HEK293 (cell line): ENCODE results near the gene IER3IP1.
A peak's percentile ranks its signal among the peaks of the same experiment; 100 is the strongest.

Experiments used
- BCL11B ChIP-seq: fragments of 450-650 bp; formaldehyde crosslinking; IDR thresholded peaks from 2 replicates; pipeline ENCODE4 v1.5.1; 2016; ENCODE audit warnings: low read depth, missing biosample characterization, missing genetic modification characterization
- EGR2 ChIP-seq: fragments of 450-650 bp; formaldehyde crosslinking; IDR thresholded peaks from 2 replicates; pipeline ENCODE4 v1.5.1; 2016; ENCODE audit warnings: low read depth, missing biosample characterization, missing genetic modification characterization
- FEZF1 ChIP-seq: fragments of 450-650 bp; formaldehyde crosslinking; IDR thresholded peaks from 2 replicates; pipeline ENCODE4 v1.5.1; 2016; ENCODE audit warnings: missing biosample characterization, missing genetic modification characterization
- GLI2 ChIP-seq: fragments of 450-650 bp; formaldehyde crosslinking; IDR thresholded peaks from 2 replicates; pipeline ENCODE4; 2017; ENCODE audit warnings: missing biosample characterization, missing genetic modification characterization, low read depth, borderline replicate concordance
- HOXA7 ChIP-seq: sonication (generic); formaldehyde crosslinking; IDR thresholded peaks from 2 replicates; pipeline ENCODE4 v1.8.1; 2022; ENCODE audit warnings: missing genetic modification reagents, borderline replicate concordance
- KLF10 ChIP-seq: fragments of 450-650 bp; IDR thresholded peaks from 2 replicates; pipeline ENCODE4 v1.5.1; 2018; ENCODE audit warnings: missing biosample characterization, mild to moderate bottlenecking, missing genetic modification characterization
- KLF16 ChIP-seq: fragments of 450-650 bp; formaldehyde crosslinking; IDR thresholded peaks from 2 replicates; pipeline ENCODE4 v1.5.1; 2017; ENCODE audit warnings: missing biosample characterization, missing genetic modification characterization
- OSR2 ChIP-seq: fragments of 450-650 bp; formaldehyde crosslinking; IDR thresholded peaks from 2 replicates; pipeline ENCODE4 v1.5.1; 2016; ENCODE audit warnings: missing biosample characterization, missing genetic modification characterization
- OVOL3 ChIP-seq: fragments of 450-650 bp; formaldehyde crosslinking; IDR thresholded peaks from 2 replicates; pipeline ENCODE4 v1.5.1; 2016; ENCODE audit warnings: missing biosample characterization, missing genetic modification characterization
- SALL2 ChIP-seq: fragments of 450-650 bp; formaldehyde crosslinking; IDR thresholded peaks from 2 replicates; pipeline ENCODE4 v1.5.0; 2017; ENCODE audit warnings: missing biosample characterization, mild to moderate bottlenecking, missing genetic modification characterization, borderline replicate concordance
- SP2 ChIP-seq: fragments of 450-650 bp; formaldehyde crosslinking; IDR thresholded peaks from 2 replicates; pipeline ENCODE4 v1.5.1; 2016; ENCODE audit warnings: missing biosample characterization, missing genetic modification characterization
- SP3 ChIP-seq: fragments of 450-650 bp; formaldehyde crosslinking; IDR thresholded peaks from 2 replicates; pipeline ENCODE4 v1.5.1; 2016; ENCODE audit warnings: missing biosample characterization, missing genetic modification characterization
- WT1 ChIP-seq: fragments of 450-650 bp; formaldehyde crosslinking; IDR thresholded peaks from 2 replicates; pipeline ENCODE4 v1.5.1; 2016; ENCODE audit warnings: missing biosample characterization, missing genetic modification characterization
- ZBTB6 ChIP-seq: fragments of 450-650 bp; formaldehyde crosslinking; IDR thresholded peaks from 2 replicates; pipeline ENCODE4 v1.5.1; 2017; ENCODE audit warnings: missing biosample characterization, missing genetic modification characterization
- ZBTB7A ChIP-seq: fragments of 450-650 bp; formaldehyde crosslinking; IDR thresholded peaks from 2 replicates; pipeline ENCODE4 v1.5.1; 2016; ENCODE audit warnings: low read depth, missing biosample characterization, missing genetic modification characterization
- ZEB2 ChIP-seq: fragments of 450-650 bp; formaldehyde crosslinking; IDR thresholded peaks from 2 replicates; pipeline ENCODE4 v1.5.1; 2016; ENCODE audit warnings: missing biosample characterization, missing genetic modification characterization
- ZNF114 ChIP-seq: fragments of 450-650 bp; formaldehyde crosslinking; IDR thresholded peaks from 2 replicates; pipeline ENCODE4 v1.5.0; 2017; ENCODE audit warnings: missing biosample characterization, missing genetic modification characterization
- ZNF140 ChIP-seq: fragments of 450-650 bp; formaldehyde crosslinking; IDR thresholded peaks from 2 replicates; pipeline ENCODE4 v1.5.1; 2016; ENCODE audit warnings: missing biosample characterization, missing genetic modification characterization
- ZNF16 ChIP-seq: fragments of 450-650 bp; formaldehyde crosslinking; IDR thresholded peaks from 2 replicates; pipeline ENCODE4 v1.5.1; 2016; ENCODE audit warnings: low read depth, missing biosample characterization, missing genetic modification characterization
- ZNF214 ChIP-seq: fragments of 450-650 bp; formaldehyde crosslinking; IDR thresholded peaks from 2 replicates; pipeline ENCODE4 v1.5.1; 2017; ENCODE audit warnings: missing biosample characterization, mild to moderate bottlenecking, missing genetic modification characterization, borderline replicate concordance
- ZNF280C ChIP-seq: fragments of 450-650 bp; formaldehyde crosslinking; IDR thresholded peaks from 2 replicates; pipeline ENCODE4 v1.5.1; 2016; ENCODE audit warnings: missing biosample characterization, missing genetic modification characterization
- ZNF292 ChIP-seq: fragments of 450-650 bp; formaldehyde crosslinking; IDR thresholded peaks from 2 replicates; pipeline ENCODE4 v1.5.1; 2016; ENCODE audit warnings: low read depth, missing biosample characterization, missing genetic modification characterization, borderline replicate concordance
- ZNF341 ChIP-seq: fragments of 450-650 bp; formaldehyde crosslinking; IDR thresholded peaks from 2 replicates; pipeline ENCODE4; 2016; ENCODE audit warnings: low read depth, missing biosample characterization, missing genetic modification characterization
- ZNF350 ChIP-seq: fragments of 450-650 bp; formaldehyde crosslinking; IDR thresholded peaks from 2 replicates; pipeline ENCODE4 v1.5.0; 2017; ENCODE audit warnings: missing biosample characterization, mild to moderate bottlenecking, missing genetic modification characterization
- ZNF488 ChIP-seq: fragments of 450-650 bp; formaldehyde crosslinking; IDR thresholded peaks from 2 replicates; pipeline ENCODE4 v1.5.1; 2016; ENCODE audit warnings: missing biosample characterization, missing genetic modification characterization
- ZNF501 ChIP-seq: fragments of 450-650 bp; formaldehyde crosslinking; IDR thresholded peaks from 2 replicates; pipeline ENCODE4 v1.5.1; 2016; ENCODE audit warnings: missing biosample characterization, missing genetic modification characterization
- ZNF513 ChIP-seq: fragments of 450-650 bp; IDR thresholded peaks from 2 replicates; pipeline ENCODE4 v1.5.1; 2018; ENCODE audit warnings: missing biosample characterization, missing genetic modification characterization
- ZNF521 ChIP-seq: fragments of 450-650 bp; formaldehyde crosslinking; IDR thresholded peaks from 2 replicates; pipeline ENCODE4 v1.5.1; 2017; ENCODE audit warnings: missing biosample characterization, mild to moderate bottlenecking, missing genetic modification characterization
- ZNF529 ChIP-seq: fragments of 450-650 bp; formaldehyde crosslinking; IDR thresholded peaks from 2 replicates; pipeline ENCODE4 v1.5.1; 2017; ENCODE audit warnings: missing genetic modification characterization, missing biosample characterization; ENCODE audit not compliant: insufficient replicate concordance
- ZNF548 ChIP-seq: fragments of 450-650 bp; formaldehyde crosslinking; IDR thresholded peaks from 2 replicates; pipeline ENCODE4 v1.5.1; 2016; ENCODE audit warnings: missing biosample characterization, missing genetic modification characterization
- ZNF558 ChIP-seq: fragments of 450-650 bp; formaldehyde crosslinking; IDR thresholded peaks from 2 replicates; pipeline ENCODE4 v1.5.1; 2016; ENCODE audit warnings: missing biosample characterization, missing genetic modification characterization
- ZNF585B ChIP-seq: fragments of 450-650 bp; formaldehyde crosslinking; IDR thresholded peaks from 2 replicates; pipeline ENCODE4 v1.5.1; 2016; ENCODE audit warnings: missing biosample characterization, missing genetic modification characterization
- ZNF623 ChIP-seq: fragments of 450-650 bp; formaldehyde crosslinking; IDR thresholded peaks from 2 replicates; pipeline ENCODE4 v1.5.1; 2016; ENCODE audit warnings: missing biosample characterization, missing genetic modification characterization
- ZNF677 ChIP-seq: fragments of 450-650 bp; IDR thresholded peaks from 2 replicates; pipeline ENCODE4 v1.5.0; 2018; ENCODE audit warnings: missing biosample characterization, mild to moderate bottlenecking, missing genetic modification characterization, moderate library complexity
- ZNF704 ChIP-seq: fragments of 450-650 bp; formaldehyde crosslinking; IDR thresholded peaks from 2 replicates; pipeline ENCODE4 v1.5.1; 2016; ENCODE audit warnings: missing biosample characterization, missing genetic modification characterization

IER3IP1 gene

GRCh38 chr18:47150029-47150823 lies 25.9 kb downstream of the IER3IP1 start, which contains the start of gene HDHD2 (continued):
- no peak for TF ChIP-seq ZNF704 (tag by site-specific recombination)
- no peak for TF ChIP-seq ZNF16
- TF ChIP-seq SALL2 = no peak
- TF ChIP-seq ZNF114 (tag by site-specific recombination) = no peak
- TF ChIP-seq ZNF341 = no peak; the same call in 1 of the 2 replicates
- TF ChIP-seq ZBTB7A = 0 out of 2 replicates have a peak, but pooled peaks have one; percentile 72
- TF ChIP-seq KLF16 (tag by site-specific recombination) = peak; percentile 83
- peak; percentile 84 for TF ChIP-seq SP2 (tag by site-specific recombination)
- no peak for TF ChIP-seq FEZF1 (tag by site-specific recombination)
- 0 out of 2 replicates have a peak, but pooled peaks have one; percentile 6 for TF ChIP-seq WT1
- no peak for TF ChIP-seq ZNF585B (tag by site-specific recombination)
- no peak for TF ChIP-seq ZNF140 (tag by site-specific recombination)
- no peak for TF ChIP-seq EGR2 (tag by site-specific recombination)
- no peak for TF ChIP-seq ZNF292
- TF ChIP-seq ZNF488 = no peak
- TF ChIP-seq ZNF521 (tag by site-specific recombination) = no peak
- TF ChIP-seq ZNF280C (tag by site-specific recombination) = no peak
- TF ChIP-seq GLI2 (tag by site-specific recombination) = no peak
- no peak for TF ChIP-seq ZNF214 (tag by site-specific recombination)
- no peak for TF ChIP-seq ZNF623 (tag by site-specific recombination)
- no peak for TF ChIP-seq ZNF558 (tag by site-specific recombination)
- TF ChIP-seq HOXA7 (CRISPR knock-in tag) = no peak
- TF ChIP-seq ZEB2 (tag by site-specific recombination) = peak; percentile 84
- TF ChIP-seq ZBTB6 (tag by site-specific recombination) = no peak
- no peak for TF ChIP-seq OSR2 (tag by site-specific recombination)
- no peak for TF ChIP-seq ZNF350 (tag by site-specific recombination)
- no peak for TF ChIP-seq ZNF513 (tag by site-specific recombination)
- no peak for TF ChIP-seq KLF10 (tag by site-specific recombination)
- TF ChIP-seq ZNF501 (tag by site-specific recombination) = peak; percentile 84
- TF ChIP-seq BCL11B (tag by site-specific recombination) = no peak
- peak; percentile 78 for TF ChIP-seq SP3
- no peak for TF ChIP-seq ZNF677 (tag by site-specific recombination)
- no peak for TF ChIP-seq ZNF548
- no peak for TF ChIP-seq ZNF529 (tag by site-specific recombination)
- TF ChIP-seq OVOL3 (tag by site-specific recombination) = no peak; the same call in none of the 2 replicates
